OCI-LY7 (cell line): ENCODE data around the gene TP73. TPM values are rescaled to one million over a fixed set of nuclear protein-coding genes. Genes with fewer than 3 reads are reported as not detected.
A peak's percentile ranks its signal among the peaks of the same experiment; 100 is the strongest.

Source experiments
- BruUV-seq: library from RNA; stranded (reverse); fragments of 400-500 nt; replicated peaks from 2 replicates; lab custom pipeline; 2021; lab: Mats Ljungman, UMichigan
- CTCF ChIA-PET: fragments of 300-600 bp; sonication (Branson Sonifier 250); formaldehyde crosslinking; loops from one replicate; lab custom pipeline; 2022; ENCODE audit warnings: antibody characterized with exemption; ENCODE audit not compliant: unreplicated experiment; lab: Charles Lee
- POLR2A ChIA-PET: fragments of 300-600 bp; sonication (Branson Sonifier 250); formaldehyde crosslinking; loops from one replicate; lab custom pipeline; 2022; ENCODE audit warnings: antibody characterized with exemption; lab: Charles Lee
- DNase-seq: peaks from one replicate; pipeline ENCODE4 v3.0.0-alpha.2; 2015; ENCODE audit warnings: low spot score
- H2AFZ ChIP-seq: fragments of 200-600 bp; sonication (generic), shearing (Covaris generic); 2 replicates; pipeline ENCODE4 v1.6.1; 2014; ENCODE audit warnings: mild to moderate bottlenecking, antibody characterized with exemption, low read length, moderate library complexity
- H3K27ac ChIP-seq: fragments of 200-600 bp; sonication (generic); 2 replicates; pipeline ENCODE4 v1.5.1; 2014; ENCODE audit warnings: mixed run types, low read depth, mild to moderate bottlenecking, moderate library complexity, low read length, inconsistent platforms; ENCODE audit not compliant: poor library complexity, severe bottlenecking
- H3K36me3 ChIP-seq: fragments of 200-600 bp; sonication (generic); 2 replicates; pipeline ENCODE4 v1.6.1; 2014; ENCODE audit warnings: mild to moderate bottlenecking, antibody characterized with exemption, low read length, moderate library complexity, mixed read lengths; ENCODE audit not compliant: insufficient read depth
- H3K4me1 ChIP-seq: fragments of 200-600 bp; sonication (generic); 2 replicates; pipeline ENCODE4 v1.5.1; 2014; ENCODE audit warnings: mild to moderate bottlenecking, low read length; ENCODE audit not compliant: insufficient read depth, poor library complexity, severe bottlenecking
- H3K4me2 ChIP-seq: fragments of 200-600 bp; sonication (generic); 2 replicates; pipeline ENCODE4 v1.6.1; 2014; ENCODE audit warnings: mild to moderate bottlenecking, low read length
- H3K4me3 ChIP-seq: fragments of 200-600 bp; sonication (generic); 2 replicates; pipeline ENCODE4 v1.5.1; 2014; ENCODE audit warnings: mild to moderate bottlenecking, low read depth, low read length; ENCODE audit not compliant: poor library complexity, severe bottlenecking
- H3K79me2 ChIP-seq: fragments of 200-600 bp; sonication (generic); 2 replicates; pipeline ENCODE4 v1.6.1; 2016; ENCODE audit warnings: low read depth, mild to moderate bottlenecking, low read length, moderate library complexity, mixed read lengths; ENCODE audit not compliant: insufficient read depth
- H3K9me2 ChIP-seq: fragments of 200-600 bp; sonication (generic); 2 replicates; pipeline ENCODE4 v1.6.1; 2016; ENCODE audit warnings: mild to moderate bottlenecking, low read length, mixed read lengths; ENCODE audit not compliant: insufficient read depth
- H3K9me3 ChIP-seq: fragments of 200-600 bp; sonication (generic); 2 replicates; pipeline ENCODE4 v1.6.1; 2014; ENCODE audit warnings: mild to moderate bottlenecking, mixed run types, low read length, mixed read lengths
- H4K20me1 ChIP-seq: fragments of 200-600 bp; sonication (generic); 2 replicates; pipeline ENCODE4 v1.6.1; 2014; ENCODE audit warnings: mild to moderate bottlenecking, antibody characterized with exemption, low read length, moderate library complexity, mixed read lengths; ENCODE audit not compliant: insufficient read depth
- EZH2phosphoT487 ChIP-seq: fragments of 200-600 bp; sonication (generic); IDR thresholded peaks from 2 replicates; pipeline ENCODE4 v1.6.1; 2018; ENCODE audit warnings: low read depth, borderline replicate concordance, mild to moderate bottlenecking, mixed run types, antibody characterized with exemption, low read length, moderate library complexity, mixed read lengths
- intact Hi-C: fragments of 100-400 bp; cut with micrococcal nuclease; formaldehyde crosslinking; loops from one replicate; pipeline ENCODE4 v1.10.0; 2022; ENCODE audit not compliant: unreplicated experiment
- total RNA-seq, 2 experiments: library from RNA; depleted of rRNA in 1 of 2; stranded (reverse); fragments of >200 nt in 1 of 2; shearing (Covaris generic) in 1 of 2; gene quantifications; 2 replicates each; pipeline ENCODE4 v1.2.3, GENCODE V29; 2014 to 2022
- TF ChIP-seq, protein P1 (sequence below): fragments of 200-600 bp; sonication (generic); conservative IDR thresholded peaks from 2 replicates; pipeline ENCODE4 v1.5.1; 2014; ENCODE audit warnings: mild to moderate bottlenecking, antibody characterized with exemption, low read length, moderate library complexity, mixed read lengths

The TP73 gene
- total RNA-seq, 2 experiments from 2014 or later, result 0.48 TPM; not detected in 1

DNA sequence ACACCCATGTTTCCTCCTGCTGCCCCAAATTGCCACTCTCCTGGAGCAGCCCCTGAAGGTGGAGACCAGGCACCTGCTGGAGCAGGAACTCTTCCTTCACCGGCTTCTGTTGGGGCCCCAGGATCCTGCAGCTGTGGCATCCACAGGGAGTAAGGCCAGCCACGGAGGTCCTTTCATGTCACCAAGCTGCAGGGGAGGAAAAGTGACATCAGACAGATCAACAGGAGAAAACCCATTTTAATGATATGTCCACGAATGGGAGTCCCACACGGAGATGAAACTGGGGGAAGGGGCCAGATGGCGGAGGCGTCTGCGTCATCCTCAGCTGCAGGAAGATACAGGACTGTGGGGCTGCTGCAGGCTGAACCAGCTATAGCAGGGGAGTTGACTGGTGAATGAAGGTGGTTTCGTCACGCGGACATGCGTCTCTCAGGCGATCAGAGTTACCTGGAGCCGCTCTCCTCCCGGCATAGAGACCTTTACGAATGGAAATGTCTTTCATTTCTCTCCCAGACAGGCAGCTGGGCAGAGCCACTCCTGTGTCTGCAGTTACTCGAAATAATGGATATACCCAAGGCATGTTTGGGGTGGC, 9.9 kb downstream of the TP73 start:
- H3K4me3 ChIP-seq, result no peak overlapping the region
- DNase-seq, result no peak
- H3K36me3 ChIP-seq, result no peaks in the 10 kb centered on the region
- BruUV-seq, result no TSS peak
- peaks cover 40% of the 10 kb centered on the region for H3K4me1 ChIP-seq
- H3K9me3 ChIP-seq, result no peaks in the 10 kb centered on the region
- no peak overlapping the region for H2AFZ ChIP-seq
- no peaks in the 10 kb centered on the region for H3K9me2 ChIP-seq
- CTCF ChIA-PET, result no interaction called here
- H3K27ac ChIP-seq, result no peak overlapping the region
- H4K20me1 ChIP-seq, result no peaks in the 10 kb centered on the region
- POLR2A ChIA-PET, result no interaction called here
- TF ChIP-seq, protein P1, sequence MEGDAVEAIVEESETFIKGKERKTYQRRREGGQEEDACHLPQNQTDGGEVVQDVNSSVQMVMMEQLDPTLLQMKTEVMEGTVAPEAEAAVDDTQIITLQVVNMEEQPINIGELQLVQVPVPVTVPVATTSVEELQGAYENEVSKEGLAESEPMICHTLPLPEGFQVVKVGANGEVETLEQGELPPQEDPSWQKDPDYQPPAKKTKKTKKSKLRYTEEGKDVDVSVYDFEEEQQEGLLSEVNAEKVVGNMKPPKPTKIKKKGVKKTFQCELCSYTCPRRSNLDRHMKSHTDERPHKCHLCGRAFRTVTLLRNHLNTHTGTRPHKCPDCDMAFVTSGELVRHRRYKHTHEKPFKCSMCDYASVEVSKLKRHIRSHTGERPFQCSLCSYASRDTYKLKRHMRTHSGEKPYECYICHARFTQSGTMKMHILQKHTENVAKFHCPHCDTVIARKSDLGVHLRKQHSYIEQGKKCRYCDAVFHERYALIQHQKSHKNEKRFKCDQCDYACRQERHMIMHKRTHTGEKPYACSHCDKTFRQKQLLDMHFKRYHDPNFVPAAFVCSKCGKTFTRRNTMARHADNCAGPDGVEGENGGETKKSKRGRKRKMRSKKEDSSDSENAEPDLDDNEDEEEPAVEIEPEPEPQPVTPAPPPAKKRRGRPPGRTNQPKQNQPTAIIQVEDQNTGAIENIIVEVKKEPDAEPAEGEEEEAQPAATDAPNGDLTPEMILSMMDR, result no peak
- no peak for TF ChIP-seq EZH2phosphoT487
- no peak overlapping the region for H3K4me2 ChIP-seq
- intact Hi-C loops, result no loop called here
- H3K79me2 ChIP-seq, result no peaks in the 10 kb centered on the region

DNA sequence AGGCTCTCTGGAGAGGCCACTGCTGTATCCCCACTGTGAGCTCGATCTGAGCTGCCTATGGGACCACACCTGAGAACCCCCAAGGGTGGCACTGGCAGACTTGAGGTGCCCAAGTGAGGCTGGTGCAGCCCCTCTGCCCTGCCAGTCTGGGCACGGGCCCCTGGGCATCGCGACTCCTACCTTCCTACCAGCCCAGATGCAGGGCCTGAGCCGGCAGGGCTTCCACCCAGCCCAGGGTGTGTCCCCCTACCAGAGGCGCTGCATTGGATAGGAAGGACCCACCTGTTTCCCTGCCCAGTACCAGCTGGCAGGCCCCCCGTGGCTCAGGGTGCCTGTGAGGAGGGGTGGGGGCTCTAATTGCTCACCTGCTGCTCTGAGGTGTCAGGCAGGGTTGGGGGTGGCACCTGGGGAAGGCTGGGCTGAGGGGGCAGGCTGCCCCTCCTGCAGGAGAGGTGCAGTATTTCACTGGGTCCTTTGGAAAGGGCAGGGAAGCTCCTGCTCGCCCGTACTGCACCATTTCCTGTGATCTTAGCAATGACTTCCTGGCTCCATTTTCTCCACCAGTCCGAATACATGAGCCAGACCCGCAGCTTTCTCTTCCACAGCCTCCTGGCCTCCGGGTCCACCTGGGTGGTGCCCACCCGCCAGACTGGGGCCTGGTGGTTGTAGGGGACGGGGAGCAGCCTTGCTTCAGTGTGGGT, 11.8 kb downstream of the TP73 start:
- Histone ChIP-seq H3K79me2 (no peaks in the 10 kb centered on the region), H2AFZ (peak overlapping the region; percentile 92), H3K4me1 (peaks cover 57% of the 10 kb centered on the region), H3K9me2 (no peaks in the 10 kb centered on the region), H3K9me3 (no peaks in the 10 kb centered on the region), H3K36me3 (no peaks in the 10 kb centered on the region), H3K4me2 (peak overlapping the region; percentile 58), H4K20me1 (no peaks in the 10 kb centered on the region), H3K4me3 (no peak overlapping the region), H3K27ac (no peak overlapping the region)
- CTCF ChIA-PET, result no interaction called here
- TF ChIP-seq EZH2phosphoT487, result no peak
- TF ChIP-seq, protein P1, result no peak
- DNase-seq, result peak; percentile 18
- intact Hi-C loops, result no loop called here
- POLR2A ChIA-PET, result interaction anchor here (0.5 kb wide), 1 partner anchor 122 kb away, joined by 3 read pairs; no protein-coding TSS in a partner anchor
- BruUV-seq, result no TSS peak
